SU-DHL-6 (cell line): ENCODE measurements around the gene SSX2IP.

ENCODE experiments used
- EZH2phosphoT487 ChIP-seq: fragments of 200-600 bp; sonication (generic), shearing (Covaris generic); conservative IDR thresholded peaks from 2 replicates; pipeline ENCODE4 v1.6.1; 2018; ENCODE audit warnings: mild to moderate bottlenecking, antibody characterized with exemption, low read length, moderate library complexity, mixed read lengths
- TF ChIP-seq, protein P1 (sequence below): fragments of 200-600 bp; sonication (generic); IDR thresholded peaks from one replicate; pipeline ENCODE4 v1.5.1; 2017; ENCODE audit warnings: antibody characterized with exemption, mild to moderate bottlenecking, low read length, moderate library complexity; ENCODE audit not compliant: insufficient read depth, poor library complexity, severe bottlenecking

DNA sequence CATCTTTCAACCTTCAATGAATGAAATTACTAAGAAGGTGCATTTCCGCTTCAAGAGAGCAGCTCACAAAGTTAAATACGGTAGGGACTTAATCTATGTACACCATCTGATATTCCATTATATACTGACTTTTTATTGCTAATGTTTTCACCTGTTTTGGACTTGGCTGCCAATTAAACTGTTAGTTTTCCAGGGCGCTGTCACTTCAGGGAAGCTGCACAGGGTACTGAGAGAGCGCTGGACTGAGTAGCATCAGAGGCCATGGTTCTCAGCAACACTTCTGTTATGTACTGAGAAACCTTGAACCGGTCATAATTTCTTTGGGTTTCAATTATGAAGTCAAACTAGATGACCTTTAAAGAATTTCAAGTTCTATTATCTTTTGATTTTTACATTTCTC is 8.2 kb downstream of the SSX2IP start:
- TF ChIP-seq, protein P1, sequence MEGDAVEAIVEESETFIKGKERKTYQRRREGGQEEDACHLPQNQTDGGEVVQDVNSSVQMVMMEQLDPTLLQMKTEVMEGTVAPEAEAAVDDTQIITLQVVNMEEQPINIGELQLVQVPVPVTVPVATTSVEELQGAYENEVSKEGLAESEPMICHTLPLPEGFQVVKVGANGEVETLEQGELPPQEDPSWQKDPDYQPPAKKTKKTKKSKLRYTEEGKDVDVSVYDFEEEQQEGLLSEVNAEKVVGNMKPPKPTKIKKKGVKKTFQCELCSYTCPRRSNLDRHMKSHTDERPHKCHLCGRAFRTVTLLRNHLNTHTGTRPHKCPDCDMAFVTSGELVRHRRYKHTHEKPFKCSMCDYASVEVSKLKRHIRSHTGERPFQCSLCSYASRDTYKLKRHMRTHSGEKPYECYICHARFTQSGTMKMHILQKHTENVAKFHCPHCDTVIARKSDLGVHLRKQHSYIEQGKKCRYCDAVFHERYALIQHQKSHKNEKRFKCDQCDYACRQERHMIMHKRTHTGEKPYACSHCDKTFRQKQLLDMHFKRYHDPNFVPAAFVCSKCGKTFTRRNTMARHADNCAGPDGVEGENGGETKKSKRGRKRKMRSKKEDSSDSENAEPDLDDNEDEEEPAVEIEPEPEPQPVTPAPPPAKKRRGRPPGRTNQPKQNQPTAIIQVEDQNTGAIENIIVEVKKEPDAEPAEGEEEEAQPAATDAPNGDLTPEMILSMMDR, result no peak
- TF ChIP-seq EZH2phosphoT487, result no peak
